GM13977 (cell line): ENCODE results near the gene PNISR.

Source experiments
- DNase-seq: peaks from one replicate; pipeline ENCODE4 v3.0.0; 2012; ENCODE audit warnings: low spot score
- in situ Hi-C: fragments of 300-500 bp; cut with MboI; formaldehyde crosslinking; loops from one replicate; pipeline ENCODE4 v1.12.0; 2022; ENCODE audit warnings: low sequenced_read_pairs, low pct_unique_long_range_greater_than_20kb, mixed read lengths, inconsistent platforms; ENCODE audit not compliant: unreplicated experiment
- TF ChIP-seq, protein P1 (sequence below): IDR thresholded peaks from 2 replicates; pipeline ENCODE4 v1.5.1; 2012; ENCODE audit warnings: mild to moderate bottlenecking, control low read depth; ENCODE audit not compliant: insufficient read depth; ENCODE audit errors: extremely low read depth, missing control alignments

PNISR gene

DNA sequence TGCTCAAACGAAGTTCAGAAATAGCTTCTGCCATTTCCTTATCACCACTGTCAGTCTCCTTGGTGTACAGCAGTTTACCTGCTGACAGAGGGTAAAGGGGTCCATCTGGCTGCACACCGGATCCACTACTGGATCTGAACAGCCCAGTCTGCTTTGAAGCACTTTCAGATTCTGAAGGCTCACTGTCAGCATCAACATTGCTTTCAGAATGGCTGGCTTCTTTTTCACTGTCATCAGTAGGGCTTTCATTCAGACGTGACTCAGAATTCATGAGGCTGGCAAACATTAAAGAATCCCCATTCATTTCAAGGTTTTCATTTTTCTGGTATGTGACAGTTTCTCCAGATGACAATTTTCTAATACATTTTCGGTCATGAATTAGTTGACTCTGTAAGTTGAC lies 21.0 kb upstream of the PNISR start:
- TF ChIP-seq, protein P1, sequence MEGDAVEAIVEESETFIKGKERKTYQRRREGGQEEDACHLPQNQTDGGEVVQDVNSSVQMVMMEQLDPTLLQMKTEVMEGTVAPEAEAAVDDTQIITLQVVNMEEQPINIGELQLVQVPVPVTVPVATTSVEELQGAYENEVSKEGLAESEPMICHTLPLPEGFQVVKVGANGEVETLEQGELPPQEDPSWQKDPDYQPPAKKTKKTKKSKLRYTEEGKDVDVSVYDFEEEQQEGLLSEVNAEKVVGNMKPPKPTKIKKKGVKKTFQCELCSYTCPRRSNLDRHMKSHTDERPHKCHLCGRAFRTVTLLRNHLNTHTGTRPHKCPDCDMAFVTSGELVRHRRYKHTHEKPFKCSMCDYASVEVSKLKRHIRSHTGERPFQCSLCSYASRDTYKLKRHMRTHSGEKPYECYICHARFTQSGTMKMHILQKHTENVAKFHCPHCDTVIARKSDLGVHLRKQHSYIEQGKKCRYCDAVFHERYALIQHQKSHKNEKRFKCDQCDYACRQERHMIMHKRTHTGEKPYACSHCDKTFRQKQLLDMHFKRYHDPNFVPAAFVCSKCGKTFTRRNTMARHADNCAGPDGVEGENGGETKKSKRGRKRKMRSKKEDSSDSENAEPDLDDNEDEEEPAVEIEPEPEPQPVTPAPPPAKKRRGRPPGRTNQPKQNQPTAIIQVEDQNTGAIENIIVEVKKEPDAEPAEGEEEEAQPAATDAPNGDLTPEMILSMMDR, result no peak
- in situ Hi-C loops, result no loop called here
- DNase-seq, result no peak

DNA sequence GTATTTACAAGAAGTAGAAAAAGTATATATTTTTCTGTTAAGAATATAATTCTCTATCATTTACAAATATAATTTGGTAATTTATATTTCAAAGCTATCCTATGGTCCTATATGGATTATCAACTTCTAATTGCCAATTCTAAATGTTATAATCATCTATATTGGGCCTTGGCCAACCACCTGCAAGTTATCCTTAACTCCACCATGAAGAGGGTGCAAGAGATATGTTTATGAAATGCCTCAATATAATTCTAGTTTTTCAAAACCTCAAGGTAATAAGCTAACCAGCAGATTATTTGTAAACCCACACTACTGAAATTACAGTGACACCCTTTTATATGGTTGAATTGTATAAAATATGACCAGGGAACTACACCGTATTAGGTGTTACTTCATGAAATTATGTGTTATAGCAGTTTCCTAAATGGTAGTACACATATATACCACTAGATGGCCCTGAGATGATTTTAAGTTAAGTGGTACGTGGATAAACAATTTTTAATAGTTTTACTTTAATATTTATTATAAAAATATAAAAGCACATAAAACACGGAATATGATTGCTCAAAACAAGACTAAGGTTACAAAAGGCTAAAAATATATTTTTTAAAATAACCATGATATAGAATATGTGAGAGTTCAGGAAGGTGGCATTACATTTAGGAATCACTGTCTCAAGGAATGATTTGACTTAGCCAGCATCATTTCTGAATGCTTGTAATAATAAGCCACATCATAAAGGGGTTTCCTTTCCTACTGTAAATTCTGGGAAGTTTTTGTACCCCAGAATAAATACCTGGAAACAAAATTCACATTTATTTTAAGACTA lies 9.8 kb upstream of the PNISR start:
- peak; percentile 24 for DNase-seq
- in situ Hi-C loops, result no loop called here
- TF ChIP-seq, protein P1, result peak; percentile 48

DNA sequence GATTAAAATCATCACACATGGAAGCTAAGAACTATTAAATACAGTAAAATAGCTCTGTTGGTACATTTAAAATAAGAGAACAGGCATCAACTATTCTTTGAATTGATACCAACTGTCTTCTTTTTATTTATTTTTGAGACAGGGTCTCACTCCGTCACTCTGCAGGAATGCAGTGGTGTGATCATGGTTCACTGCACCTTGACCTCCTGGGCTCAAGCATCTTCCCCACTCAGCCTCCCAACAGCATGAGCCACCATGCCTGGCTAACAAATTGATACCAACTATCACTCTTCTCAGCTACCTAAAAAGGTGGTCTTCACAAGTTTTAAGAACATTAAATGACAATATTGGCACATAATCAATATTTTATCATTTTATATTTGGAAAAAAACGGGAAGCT lies 7.8 kb upstream of the PNISR start:
- in situ Hi-C loops, result no loop called here
- DNase-seq, result no peak
- TF ChIP-seq, protein P1, result no peak

DNA sequence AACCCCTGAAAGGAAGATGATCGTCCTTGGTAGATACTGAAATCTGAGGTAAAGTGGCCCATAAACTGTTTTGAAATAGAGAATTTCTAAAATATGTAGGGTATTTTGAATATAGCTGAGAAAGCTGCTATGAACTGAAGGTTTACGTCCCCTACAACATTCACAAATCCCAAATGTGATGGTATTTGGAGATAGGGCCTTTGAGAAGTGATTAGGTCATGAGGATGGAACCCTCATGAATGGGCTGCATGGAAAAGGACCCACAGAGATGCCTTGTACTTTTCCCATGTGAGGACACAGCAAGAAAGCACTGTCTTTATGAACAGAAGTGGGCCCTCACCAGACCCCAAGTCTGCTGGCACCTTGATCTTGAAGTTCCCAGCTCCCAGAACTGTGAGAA lies 6.8 kb upstream of the PNISR start:
- in situ Hi-C loops, result no loop called here
- no peak for DNase-seq
- TF ChIP-seq, protein P1, result no peak

DNA sequence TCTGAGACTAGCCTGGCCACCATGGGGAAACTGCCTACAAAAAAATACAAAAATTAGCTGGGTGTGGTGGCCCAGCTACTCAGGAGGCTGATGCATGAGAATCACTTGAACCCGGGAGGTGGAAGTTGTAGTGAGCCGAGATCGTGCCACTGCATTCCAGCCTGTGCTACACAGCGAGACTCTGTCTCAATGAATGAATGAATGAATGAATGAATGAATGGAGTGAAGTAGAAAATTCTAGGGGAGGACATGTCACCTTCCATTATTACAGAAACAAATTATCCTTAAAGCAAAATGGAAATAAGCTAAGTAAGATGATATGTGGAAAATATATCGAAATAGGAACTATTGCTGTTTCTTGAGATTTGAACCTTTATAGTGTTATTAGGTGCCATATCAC lies 2.9 kb upstream of the PNISR start:
- in situ Hi-C loops, result loop anchor here (10.0 kb wide), 1 partner anchor 83 kb away; the partner anchor contains the start of gene FAXC
- TF ChIP-seq, protein P1, result no peak
- DNase-seq, result no peak

DNA sequence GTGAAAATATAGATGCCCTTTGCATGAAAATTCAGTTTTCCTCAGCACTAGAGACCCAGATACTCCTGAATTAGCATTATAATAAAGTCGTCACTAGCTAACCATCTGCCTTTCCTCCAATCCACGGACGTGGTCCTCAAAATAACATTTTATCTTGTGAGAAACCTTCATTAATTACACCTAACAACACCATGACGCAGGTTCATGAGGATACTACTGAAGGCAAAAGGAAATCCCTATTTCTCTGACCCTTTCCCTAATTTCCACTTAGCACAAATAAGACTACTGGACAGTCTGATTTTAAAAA lies 1.3 kb upstream of the PNISR start:
- TF ChIP-seq, protein P1, result no peak
- no peak for DNase-seq
- in situ Hi-C loops, result loop anchor here (10.0 kb wide), 1 partner anchor 82 kb away; the partner anchor contains the start of gene FAXC
